H1 (cell line): ENCODE data around the gene RNF4. TPM values are rescaled to one million over a fixed set of nuclear protein-coding genes. Genes with fewer than 3 reads are reported as not detected.

ENCODE experiments used
- EP300 ChIP-seq, 2 experiments: IDR thresholded peaks; 1 replicate in 1 of 2; 2 replicates in 1 of 2; pipeline ENCODE4 v1.6.1; 2011 to 2012; ENCODE audit warnings: low read depth in 2 of 2, low read length in 2 of 2, mild to moderate bottlenecking in 2 of 2, borderline replicate concordance in 1 of 2, inconsistent platforms in 1 of 2, moderate library complexity in 1 of 2
- RAD21 ChIP-seq, 2 experiments: IDR thresholded peaks in 1 of 2; conservative IDR thresholded peaks in 1 of 2; 2 replicates each; pipeline ENCODE4 v1.6.1; 2011; ENCODE audit warnings: low read depth in 2 of 2, low read length in 2 of 2, improper control_type of control experiment in 1 of 2, inconsistent platforms in 1 of 2, mild to moderate bottlenecking in 1 of 2, moderate library complexity in 1 of 2
- polyA plus RNA-seq, 7 experiments: library from polyadenylated mRNA; depleted of rRNA in 3 of 7; stranded (reverse) in 5 of 7; unstranded in 2 of 7; fragments of >200 nt in 5 of 7; fragments of 200-250 nt in 2 of 7; gene quantifications; 1 replicate in 5 of 7; 2 replicates in 1 of 7; 4 replicates in 1 of 7; pipeline versions ENCODE4 v1.2.1 to v1.2.3, GENCODE V29; 2011 to 2013; ENCODE audit warnings: missing spikeins in 2 of 7, mixed read lengths in 2 of 7
- total RNA-seq: library from RNA; stranded (reverse); fragmentation: NEBNext Ultra II Directional; extraction: Animal tissue kit (Norgen Biotek cat#: 25700); gene quantifications from 2 replicates; pipeline ENCODE4 v1.2.1, GENCODE V29; 2021

RNF4 gene
- total and polyA plus RNA-seq, 2 of the 8 experiments (the other 6 are each of a cell fraction or from before 2014, with no cell fraction given): 68.2 to 78.9 TPM

- TF ChIP-seq RAD21 (IDR thresholded peaks at IDR 0.05 in 1 of 2, conservative IDR thresholded peaks at IDR 0.05 in 1 of 2; ENCODE audit: low read depth in 2 of 2, low read length in 2 of 2): no peak
- no peak for TF ChIP-seq EP300 (IDR thresholded peaks at IDR 0.05; ENCODE audit: borderline replicate concordance in 1 of 2, low read depth in 2 of 2, low read length in 2 of 2)
These were observed 42.1 kb upstream of the RNF4 start (continued) for GRCh38 chr4:2426711-2427275.
